Left forelimb (tissue), 1 donor: ENCODE results near the gene EPB41L5.
A peak's percentile ranks its signal among the peaks of the same experiment; 100 is the strongest.
"Not testable (repeated sequence)": the region's sequence is repeated elsewhere in the genome, so short reads cannot be mapped to it uniquely, and the experiment has no call there.

Experiments used
- DNase-seq: peaks from one replicate; pipeline ENCODE4 v3.0.0-alpha.2; 2018; ENCODE audit warnings: low spot score

Gene EPB41L5

DNA sequence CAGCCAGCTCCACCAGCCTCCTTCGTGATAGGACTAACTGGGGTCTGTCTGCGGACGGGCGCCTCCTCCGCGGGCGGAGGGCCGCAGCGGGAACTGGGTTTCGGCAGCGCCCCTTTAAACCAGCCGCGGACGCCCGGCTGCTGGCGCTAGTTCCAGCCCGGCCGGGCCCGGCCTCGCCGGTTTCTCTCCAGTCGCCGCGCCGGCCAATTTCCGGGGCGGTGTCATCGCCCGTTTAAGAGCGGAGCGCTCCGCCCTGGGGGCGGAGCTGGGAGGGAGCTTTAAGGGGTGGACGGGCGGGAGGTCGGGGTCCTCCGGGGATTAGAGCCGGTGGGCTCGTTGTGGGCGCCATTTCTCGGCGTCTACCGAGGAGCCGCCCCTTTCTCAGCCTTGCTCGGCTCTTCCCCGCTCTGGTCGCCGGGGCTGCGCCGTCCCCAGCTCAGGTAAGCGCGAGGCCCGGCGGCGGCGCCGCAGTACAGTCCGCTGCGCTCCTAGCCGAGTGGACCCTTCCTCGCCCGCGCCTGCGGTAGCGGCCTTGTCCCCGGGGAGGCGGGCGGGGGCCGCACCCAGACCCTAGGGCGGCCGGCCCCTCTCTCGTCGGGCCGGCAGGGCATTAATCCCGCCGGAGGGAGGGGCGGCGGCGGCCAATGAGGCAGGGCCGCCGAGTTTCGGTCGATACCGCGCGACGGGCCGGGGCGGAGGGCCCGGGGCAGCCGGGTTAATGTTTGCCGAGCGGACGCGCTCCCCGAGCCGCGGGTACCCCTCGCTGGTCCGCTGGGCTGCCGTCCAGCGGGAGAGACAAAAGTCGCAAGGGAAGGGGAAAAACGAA is at the start of gene EPB41L5:
Gene EPB41L5 (plus strand): TSS at position 307 of the 826 bp plus-strand sequence. CDS start 6,008 bp downstream, outside the sequence.
- DNase-seq = peak; percentile 94

GRCh38 chr2:119981896-119982295 is 31.0 kb upstream of the EPB41L5 start:
- DNase-seq = no peak

GRCh38 chr2:119982506-119982905 is 30.4 kb upstream of the EPB41L5 start:
- no peak for DNase-seq

DNA sequence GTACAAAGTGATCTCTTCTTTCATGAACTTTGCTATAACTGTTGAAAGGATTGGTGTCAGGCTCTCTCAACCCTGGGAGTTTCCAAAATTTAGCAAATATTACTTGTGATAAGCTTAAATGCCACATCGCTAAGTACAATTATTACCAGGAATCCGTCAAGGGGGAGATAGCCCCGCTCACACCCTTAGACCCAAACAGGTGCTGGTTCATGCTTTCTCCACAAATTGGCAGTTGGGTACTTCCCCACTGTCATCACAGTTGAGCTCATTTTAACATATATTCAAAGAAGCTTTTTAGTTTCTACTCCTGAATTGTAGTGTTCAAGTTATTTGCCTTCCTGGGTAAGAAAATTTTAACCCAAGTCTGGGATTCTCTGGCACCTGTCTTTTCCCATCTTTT is 29.8 kb upstream of the EPB41L5 start:
- DNase-seq = no peak

DNA sequence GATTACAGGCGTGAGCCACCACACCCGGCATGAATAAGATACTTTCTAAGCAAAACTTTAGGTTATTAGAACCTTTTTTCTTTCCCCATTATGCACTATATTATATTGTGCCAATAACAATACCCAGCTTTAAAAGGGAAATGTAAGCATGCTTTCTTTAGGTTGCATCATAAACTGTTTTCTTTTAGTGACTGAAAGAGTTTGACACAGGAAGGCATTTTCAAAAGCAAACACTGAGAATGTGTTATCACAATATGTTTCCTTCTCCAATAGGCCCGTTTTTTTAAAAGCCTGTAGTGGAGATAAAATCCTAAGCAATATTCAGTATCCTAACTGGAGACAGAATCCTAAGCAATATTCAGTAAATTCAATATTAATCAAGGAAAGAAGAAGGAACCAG is 16.7 kb upstream of the EPB41L5 start:
- DNase-seq = no peak

DNA sequence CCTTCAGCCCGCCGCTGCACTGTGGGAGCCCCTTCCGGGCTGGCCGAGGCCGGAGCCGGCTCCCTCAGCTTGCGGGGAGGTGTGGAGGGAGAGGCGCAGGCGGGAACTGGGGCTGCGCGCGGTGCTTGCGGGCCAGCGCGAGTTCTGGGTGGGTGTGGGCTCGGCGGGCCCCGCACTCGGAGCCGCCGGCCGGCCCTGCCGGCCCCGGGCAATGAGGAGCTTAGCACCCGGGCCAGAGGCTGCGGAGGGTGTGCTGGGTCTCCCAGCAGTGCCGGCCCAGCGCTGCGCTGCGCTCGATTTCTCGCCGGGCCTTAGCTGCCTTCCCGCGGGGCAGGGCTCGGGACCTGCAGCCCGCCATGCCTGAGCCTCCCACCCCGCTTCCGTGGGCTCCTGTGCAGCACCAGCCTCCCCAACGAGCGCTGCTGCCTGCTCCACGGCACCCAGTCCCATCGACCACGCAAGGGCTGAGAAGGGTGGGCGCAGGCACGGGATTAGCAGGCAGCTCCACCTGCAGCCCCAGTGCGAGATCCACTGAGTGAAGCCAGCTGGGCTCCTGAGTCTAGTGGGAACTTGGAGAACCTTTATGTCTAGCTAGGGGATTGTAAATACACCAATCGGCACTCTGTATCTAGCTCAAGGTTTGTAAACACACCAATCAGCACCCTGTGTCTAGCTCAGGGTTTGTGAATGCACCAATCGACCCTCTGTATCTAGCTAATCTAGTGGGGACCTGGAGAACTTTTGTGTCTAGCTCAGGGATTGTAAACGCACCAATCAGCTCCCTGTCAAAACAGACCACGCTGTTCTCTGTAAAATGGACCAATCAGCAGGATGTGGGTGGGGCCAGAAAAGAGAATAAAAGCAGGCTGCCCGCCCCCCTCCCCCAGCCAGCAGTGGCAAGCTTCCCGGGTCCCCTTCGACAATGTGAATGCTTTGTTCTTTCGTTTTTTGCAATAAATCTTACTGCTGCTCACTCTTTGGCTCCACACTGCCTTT is 15.7 kb upstream of the EPB41L5 start:
- DNase-seq = not testable (repeated sequence)

GRCh38 chr2:120001471-120001870 is 11.4 kb upstream of the EPB41L5 start:
- no peak for DNase-seq

- no peak for DNase-seq
Measured at GRCh38 chr2:120004254-120004653, 8.6 kb upstream of the EPB41L5 start.

DNA sequence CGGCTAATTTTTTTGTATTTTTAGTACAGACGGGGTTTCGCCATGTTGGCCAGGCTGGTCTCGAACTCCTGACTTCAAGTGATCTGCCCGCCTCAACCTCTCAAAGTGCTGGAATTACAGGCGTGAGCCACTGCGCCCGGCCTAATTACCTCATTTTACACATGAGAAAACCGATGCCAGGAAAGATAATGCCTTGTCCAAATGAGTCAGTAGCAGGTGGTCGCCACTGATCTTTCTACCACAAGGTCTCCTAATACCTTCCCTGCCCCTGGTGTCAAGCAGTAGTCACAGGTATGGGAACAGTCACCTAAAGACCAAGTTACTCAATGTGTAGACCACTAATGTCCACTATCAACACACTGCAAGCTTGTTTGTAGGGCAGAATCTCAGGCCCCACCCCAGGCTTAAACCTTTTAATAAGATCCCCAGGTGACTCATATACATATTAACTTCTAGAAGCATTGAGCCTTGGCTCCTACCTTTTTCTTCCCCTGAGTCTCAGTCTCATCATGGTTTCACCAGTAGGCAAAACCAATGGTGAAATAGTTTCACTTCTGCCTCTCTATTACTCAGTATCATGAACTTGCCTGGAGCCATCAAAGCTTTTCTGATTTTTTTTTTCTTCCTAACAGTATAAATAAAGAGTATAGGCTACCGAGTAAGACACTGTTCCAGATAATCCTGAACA is 6.9 kb upstream of the EPB41L5 start:
- DNase-seq = no peak

- DNase-seq = no peak
Measured at GRCh38 chr2:120007851-120008250, 5.0 kb upstream of the EPB41L5 start.

- no peak for DNase-seq
Measured at GRCh38 chr2:120012363-120012762, 514 bp upstream of the EPB41L5 start.

- DNase-seq = no peak
Measured at GRCh38 chr2:120013597-120014223, 833 bp downstream of the EPB41L5 start.

- no peak for DNase-seq
Measured at GRCh38 chr2:120014226-120014980, 1.5 kb downstream of the EPB41L5 start.

DNA sequence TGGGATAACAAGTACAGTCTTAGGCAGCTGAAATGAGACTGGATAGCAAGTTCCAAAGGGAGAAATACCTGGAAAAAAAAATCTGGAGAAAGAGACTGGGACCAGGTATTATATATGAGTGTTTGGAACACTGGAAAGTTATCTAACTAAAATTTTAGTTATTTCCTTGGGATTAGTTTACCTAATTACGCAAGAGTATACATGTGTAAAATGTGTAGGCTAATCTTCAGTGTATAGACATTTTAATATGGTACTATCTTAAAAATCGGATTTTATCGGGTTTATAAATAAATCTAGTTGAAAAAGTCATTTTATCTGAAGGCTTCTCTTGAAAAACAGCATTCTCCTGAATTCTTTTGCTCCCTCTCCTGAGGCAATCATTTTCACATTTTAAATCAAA is 3.9 kb downstream of the EPB41L5 start:
- no peak for DNase-seq

GRCh38 chr2:120017201-120017600 is 4.3 kb downstream of the EPB41L5 start:
- no peak for DNase-seq

DNA sequence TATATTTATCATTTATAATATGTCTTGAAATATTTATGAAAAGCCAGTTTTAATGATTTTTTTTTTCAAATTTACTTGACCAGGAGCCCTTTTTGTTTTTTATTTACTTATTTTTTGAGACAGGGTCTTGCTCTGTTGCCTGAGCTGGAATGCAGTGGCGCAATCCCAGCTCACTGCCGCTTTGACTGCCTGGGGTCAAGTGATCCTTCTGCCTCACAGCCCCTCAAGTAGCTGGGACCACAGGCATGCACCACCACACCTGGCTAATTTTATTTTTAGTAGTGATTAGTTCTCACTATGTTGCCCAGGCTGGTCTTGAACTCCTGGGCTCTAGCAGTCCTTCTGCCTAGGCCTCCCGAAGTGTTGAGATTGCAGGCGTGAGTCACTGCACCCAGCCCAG is 5.7 kb downstream of the EPB41L5 start:
- no peak for DNase-seq

DNA sequence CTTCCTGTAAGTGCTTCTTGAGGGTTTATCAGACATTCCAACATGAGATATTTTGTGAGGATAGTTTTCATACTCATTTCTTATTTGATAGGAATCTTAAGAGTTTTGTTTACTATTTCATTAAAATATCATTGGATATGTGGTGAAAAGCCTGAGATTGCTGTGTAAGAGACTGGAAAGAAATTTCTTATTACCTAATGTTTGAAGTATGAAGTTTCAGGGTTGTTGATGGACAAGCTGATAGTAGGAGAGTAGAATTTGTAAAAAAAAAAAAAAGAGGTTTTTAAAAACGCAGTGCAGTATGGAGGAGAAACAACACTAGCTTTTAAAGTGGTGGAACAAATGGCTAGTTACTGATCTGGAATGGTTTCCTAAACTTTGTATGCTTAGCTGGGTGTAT is 7.7 kb downstream of the EPB41L5 start:
- no peak for DNase-seq

DNA sequence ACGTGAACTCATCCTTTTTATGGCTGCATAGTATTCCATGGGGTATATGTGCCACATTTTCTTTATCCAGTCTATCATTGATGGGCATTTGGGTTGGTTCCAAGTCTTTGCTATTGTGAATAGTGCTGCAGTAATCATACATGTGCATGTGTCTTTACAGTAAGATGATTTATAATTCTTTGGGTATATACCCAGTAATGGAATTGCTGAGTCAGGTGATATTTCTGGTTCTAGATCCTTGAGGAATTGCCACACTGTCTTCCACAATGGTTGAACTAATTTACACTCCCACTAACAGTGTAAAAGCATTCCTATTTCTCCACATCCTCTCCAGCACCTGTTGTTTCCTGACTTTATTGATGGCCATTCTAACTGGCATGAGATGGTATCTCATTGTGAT is 9.6 kb downstream of the EPB41L5 start:
- not testable (repeated sequence) for DNase-seq

DNA sequence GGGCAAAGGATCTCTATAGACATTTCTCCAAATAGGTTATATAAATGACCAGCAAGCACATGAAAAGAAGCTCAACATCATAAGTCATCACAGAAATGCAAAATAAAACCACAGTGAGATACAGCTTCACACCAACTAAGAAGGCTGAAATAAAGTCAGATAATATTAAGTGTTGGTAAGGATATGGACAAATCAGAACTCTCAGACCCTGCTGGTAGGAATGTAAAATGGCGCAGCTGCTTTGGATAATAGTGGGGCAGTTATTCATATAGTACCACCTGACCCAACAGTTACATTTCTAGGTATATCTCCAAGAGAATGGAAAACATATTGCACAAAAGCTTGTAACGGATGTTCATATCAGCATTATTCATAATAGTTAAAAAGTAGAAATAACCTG is 14.0 kb downstream of the EPB41L5 start:
- DNase-seq = no peak

DNA sequence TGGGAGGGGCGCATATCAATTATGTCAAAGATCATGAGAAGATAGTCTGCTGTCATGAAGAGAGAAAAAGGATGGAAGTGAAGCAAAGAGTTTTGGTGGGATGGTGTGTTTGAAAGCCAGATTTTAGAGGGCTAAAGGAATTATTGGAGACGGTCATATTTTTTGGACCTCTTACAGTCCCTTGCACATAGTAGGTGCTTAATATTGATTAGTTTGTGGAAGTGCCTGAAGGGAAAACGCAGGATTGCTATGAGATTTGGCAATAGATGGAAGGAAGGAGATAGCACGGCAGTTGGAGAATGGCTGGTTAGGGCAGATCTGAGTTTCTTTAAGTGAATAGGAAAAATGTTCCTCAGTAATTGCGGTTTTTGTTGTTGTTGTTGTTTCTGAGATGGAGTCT is 15.9 kb downstream of the EPB41L5 start:
- no peak for DNase-seq
